Stimulated activated CD8-positive, alpha-beta memory T cell treated with anti-CD3 and anti-CD28 coated beads, Interleukin-12 subunit alpha, Interleukin-12 subunit beta, amount 100 ng/mL, for 4 hours (primary cell): Measurements from ENCODE around the gene AKAP13.

ENCODE experiments used
- DNase-seq: peaks from one replicate; pipeline ENCODE4 v3.0.0-alpha.2; 2020; ENCODE audit warnings: low read depth

Gene AKAP13

GRCh38 chr15:85443046-85443445 lies 62.6 kb downstream of the AKAP13 start:
- DNase-seq = no peak

- no peak for DNase-seq
Measured at GRCh38 chr15:85443593-85444087, 63.2 kb downstream of the AKAP13 start.

- DNase-seq = no peak
Measured at GRCh38 chr15:85444122-85444745, 63.8 kb downstream of the AKAP13 start.

GRCh38 chr15:85445361-85445760 lies 65.0 kb downstream of the AKAP13 start:
- no peak for DNase-seq

GRCh38 chr15:85451099-85451700 lies 70.8 kb downstream of the AKAP13 start:
- no peak for DNase-seq

DNA sequence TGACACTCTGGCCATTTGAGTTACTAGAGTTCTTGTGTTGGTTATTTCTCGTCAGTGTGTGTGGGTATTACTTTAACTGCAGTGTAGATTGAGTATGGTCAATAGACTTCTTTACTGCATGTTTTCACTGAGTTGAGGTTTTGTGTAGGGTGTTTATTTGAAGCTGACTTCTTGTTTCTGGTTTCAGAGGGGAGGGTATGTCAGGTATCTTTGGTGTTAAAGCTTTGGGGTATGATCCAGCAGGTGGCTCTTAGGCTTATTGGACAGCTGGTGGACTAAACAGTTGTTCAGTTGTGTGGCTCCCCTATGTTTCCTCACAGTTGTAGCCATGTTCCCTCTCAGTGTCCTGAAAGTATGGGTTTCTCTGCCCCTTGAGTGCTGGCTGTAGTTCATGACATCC lies 72.0 kb downstream of the AKAP13 start:
- no peak for DNase-seq

DNA sequence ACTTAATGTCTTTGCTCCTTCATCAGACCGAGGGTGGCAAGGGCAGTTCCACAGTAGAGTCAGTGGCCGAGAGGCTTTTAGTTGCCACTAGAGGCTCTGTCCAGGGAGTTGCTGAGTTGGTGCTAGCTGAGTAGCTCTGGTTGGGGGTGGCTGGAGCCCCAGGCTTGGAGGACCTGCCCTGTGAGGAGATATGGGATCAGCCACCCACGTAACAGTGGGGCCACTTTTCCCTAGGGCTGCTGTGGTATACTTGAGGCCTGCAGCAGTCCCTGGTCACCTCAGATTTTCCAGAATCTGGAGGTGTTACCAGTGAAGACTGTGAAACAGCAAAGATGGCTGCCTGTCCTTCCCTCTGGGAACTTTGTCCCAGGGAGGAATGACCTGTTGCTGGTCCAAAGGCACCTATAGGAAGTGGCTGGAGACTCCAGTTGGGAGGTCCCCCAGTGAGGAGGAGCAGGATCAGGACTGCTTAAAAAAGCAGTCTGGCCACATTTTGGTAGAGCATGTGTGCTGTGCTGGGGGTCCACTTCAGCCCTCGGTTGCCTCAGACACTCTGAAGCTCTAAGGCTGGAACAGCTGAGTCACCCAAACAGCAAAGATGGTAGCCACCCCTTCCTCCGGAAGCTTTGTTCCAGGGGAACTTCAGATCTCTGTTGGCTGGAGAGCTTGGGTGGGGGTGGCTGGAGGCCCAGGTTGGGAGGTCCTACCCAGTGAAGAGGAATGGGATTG lies 72.9 kb downstream of the AKAP13 start:
- no peak for DNase-seq

DNA sequence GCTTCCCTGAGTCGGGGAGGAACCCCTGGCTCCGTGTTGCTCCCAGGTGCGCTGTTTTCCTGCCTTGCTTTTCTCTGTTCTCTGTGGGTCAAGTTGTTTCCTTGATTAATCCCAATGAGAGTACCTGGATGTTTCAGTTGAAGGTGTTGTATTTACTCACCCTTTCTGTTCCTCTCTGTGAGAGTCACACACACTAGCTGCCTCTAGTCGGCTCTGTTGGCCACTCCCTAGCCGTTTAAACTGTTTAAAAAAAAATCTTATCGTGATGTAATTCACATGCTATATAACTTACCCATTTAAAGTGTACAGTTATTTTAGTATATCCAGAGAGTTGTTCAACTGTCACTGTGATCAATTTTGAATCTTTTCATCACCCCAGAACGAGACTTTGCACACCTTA lies 74.0 kb downstream of the AKAP13 start:
- DNase-seq = no peak

- DNase-seq = no peak
Measured at GRCh38 chr15:85455891-85456290, 75.5 kb downstream of the AKAP13 start.

GRCh38 chr15:85456798-85457197 lies 76.4 kb downstream of the AKAP13 start:
- no peak for DNase-seq

DNA sequence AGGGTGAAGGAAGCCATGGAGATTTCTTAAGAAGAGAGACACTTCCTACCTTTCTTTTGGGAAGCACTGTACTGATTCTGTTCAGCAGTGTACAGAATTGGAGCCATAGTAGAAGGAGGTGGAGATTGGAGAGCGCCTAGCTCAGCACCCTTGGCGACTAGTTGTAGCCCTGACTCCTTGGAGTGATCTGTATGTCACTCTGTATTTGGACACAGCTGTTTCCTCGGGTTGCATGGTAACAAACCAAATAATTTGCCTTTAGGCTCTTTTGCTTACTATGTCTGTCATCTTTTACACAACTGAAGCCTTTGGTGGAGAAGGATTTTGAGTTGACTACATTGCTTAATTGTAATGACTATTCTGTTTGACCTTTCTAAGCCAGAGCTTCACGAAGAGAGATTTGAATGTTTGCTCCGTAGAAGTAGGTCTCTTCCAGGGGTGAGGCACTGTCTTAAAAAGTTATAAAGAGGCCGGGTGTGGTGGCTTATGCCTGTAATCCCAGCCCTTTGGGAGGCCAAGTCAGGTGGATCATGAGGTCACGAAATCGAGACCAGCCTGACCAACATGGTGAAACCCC lies 77.1 kb downstream of the AKAP13 start:
- no peak for DNase-seq

DNA sequence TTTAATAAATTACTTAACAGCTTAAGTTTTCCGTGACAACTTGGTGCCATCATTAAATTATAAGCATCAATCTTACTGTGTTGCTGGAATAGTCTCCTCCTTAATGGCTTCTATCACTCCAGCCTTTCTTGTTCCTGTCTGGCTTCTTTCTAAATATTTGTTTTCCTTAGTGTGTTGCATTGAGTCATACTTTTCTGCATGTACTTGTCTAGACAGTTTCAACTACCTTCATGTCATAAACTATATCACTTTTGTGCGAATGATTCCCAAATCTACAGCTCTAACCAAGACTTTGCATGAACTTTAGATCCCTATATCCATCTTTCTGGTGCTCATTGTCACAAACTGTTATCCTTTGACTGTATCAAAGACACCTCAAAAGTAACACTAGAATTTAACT lies 78.4 kb downstream of the AKAP13 start:
- DNase-seq = no peak

DNA sequence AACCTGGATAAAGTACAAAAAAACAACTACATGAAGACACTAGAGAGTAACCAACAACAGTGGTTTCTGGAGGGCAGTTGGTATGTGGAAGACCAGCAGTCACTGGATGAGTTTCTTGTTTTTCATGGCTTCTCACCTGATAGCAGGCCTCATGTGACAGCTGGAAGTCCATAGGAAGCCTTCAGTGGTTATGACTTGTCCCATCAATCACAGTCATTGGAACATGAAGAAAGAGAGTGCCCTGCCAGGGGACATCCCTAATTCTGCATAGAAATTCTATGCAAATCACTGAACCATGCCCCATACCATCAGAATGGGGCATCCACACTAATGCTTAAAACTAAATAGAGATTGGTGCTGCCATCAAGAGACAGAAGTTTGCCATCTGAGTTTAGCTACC lies 81.6 kb downstream of the AKAP13 start:
- DNase-seq = no peak

GRCh38 chr15:85463276-85463892 lies 83.0 kb downstream of the AKAP13 start:
- no peak for DNase-seq

DNA sequence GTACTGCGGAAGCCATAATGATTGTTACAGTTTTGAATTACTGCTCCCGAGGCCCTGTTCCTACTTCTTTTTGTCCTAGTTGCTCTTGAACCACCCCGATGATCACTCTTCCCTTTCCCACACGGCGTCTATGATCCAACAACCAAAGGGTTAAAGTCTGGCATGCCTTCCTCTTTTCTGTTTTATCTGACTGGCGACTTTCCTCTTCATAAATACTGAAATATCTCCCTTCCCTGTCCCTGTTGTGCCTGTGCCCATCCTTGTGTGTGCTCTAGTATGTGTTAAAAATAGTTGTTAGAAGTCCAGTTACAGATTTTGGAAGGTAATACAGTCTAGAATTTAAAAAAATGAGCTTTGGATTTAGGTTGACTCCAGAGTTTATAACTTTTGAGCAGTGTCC lies 83.6 kb downstream of the AKAP13 start:
- no peak for DNase-seq

DNA sequence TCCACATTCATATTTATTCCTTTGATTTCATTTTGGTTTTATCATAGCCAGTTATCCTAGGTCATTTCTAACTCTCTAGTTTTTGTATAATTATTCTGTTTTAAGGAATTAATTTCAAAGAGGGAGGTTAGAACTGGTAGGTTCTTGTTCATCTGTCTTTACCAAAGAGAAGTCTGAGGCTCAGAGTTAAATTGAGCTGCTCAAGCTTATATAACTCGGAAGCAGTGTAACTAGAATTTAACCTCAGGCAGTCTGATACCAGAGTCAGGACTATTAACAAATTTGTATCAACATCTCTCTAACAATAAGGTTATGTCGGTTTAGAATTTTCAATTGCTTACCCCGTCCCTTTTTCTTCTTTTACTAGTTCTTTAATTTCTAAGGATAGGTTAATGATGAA lies 84.1 kb downstream of the AKAP13 start:
- DNase-seq = no peak

GRCh38 chr15:85470563-85471271 lies 90.3 kb downstream of the AKAP13 start:
- no peak for DNase-seq

GRCh38 chr15:85472349-85472748 lies 91.9 kb downstream of the AKAP13 start:
- no peak for DNase-seq

DNA sequence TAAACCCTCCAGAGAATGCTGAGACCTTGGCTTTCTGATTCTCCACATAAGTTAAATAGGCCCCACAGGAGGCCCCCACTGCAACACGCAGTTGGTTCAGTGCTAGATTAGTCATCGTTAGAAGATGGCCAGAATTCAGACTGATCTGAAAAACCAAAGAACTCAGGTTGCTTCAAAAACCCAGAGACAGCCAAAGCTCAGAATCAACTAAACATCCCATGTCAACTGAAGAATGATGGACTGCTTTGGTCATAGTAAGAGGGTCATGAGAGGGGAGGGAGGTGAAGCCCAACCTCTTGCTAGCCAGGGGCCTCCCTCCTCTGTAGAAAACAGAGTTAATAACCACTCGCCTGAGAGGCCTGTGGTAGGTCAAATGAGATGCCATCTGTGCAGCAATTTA lies 93.1 kb downstream of the AKAP13 start:
- no peak for DNase-seq

DNA sequence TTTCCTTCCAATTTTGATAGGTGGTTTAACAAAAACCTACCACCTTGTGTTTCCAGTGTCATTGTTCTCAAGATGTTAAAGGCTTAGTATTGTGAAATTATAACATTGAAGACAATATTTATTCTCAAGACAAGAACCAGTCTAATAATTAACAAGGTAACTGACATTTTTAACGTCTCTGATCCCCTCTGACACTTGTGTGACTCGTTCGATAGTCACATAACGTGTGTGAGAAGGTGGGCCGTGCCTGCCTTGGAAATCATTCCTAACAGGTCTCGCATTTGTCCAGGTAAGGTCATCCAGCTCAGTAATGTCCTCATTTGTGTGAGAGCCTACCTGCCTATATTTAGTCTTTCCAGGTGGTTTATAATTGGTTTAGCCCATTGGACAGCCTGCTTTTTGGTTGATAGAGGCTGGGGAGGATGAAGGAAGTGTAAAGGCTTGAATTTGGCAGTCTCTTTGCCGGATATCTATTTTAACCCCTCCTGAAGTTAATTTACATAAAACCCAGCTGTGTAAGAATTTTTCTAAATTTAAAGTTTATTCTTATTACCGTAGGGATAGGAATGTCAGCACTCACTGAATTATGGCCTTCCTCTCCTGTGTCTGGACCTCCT lies 94.4 kb downstream of the AKAP13 start:
- DNase-seq = no peak

GRCh38 chr15:85475317-85475701 lies 94.9 kb downstream of the AKAP13 start:
- DNase-seq = no peak

DNA sequence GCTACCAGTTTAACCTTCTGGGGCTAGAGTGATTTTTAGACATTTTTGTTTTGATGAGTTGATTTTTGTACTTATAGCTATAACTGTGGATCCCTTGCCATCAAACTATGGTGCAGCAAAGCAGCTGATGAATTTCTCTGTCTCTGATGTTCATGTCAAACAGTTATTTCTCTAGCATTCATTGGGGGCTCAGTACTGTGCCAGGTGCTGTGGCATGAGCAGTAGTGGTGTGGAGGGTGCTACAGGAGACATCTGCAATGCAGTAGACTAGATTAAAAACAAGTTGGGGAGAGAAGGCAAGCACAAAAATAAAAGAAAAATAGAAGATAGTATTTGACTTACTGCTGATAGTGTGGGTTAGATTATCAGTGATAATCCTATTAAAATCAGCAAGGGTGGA lies 95.3 kb downstream of the AKAP13 start:
- DNase-seq = no peak
